Adrenal gland (tissue), 5 donors: ENCODE results near the gene C5orf47.

Experiments used
- POLR2A ChIP-seq, 2 donors: fragments of 450-650 bp; IDR thresholded peaks; one replicate each; pipeline ENCODE4 v1.6.1; 2017; ENCODE audit warnings: antibody characterized with exemption in 2 of 2, mild to moderate bottlenecking in 2 of 2, moderate library complexity in 1 of 2
- TF ChIP-seq, protein P1 (sequence below), 6 experiments: fragments of 450-650 bp in 4 of 6; fragments of 200-600 bp in 2 of 6; sonication (generic) in 1 of 6; IDR thresholded peaks; 1 replicate in 5 of 6; 2 replicates in 1 of 6; pipeline versions ENCODE4 v1.5.1 to v1.8.0; 2016 to 2021; ENCODE audit warnings: antibody characterized with exemption in 6 of 6, mild to moderate bottlenecking in 2 of 6, moderate library complexity in 1 of 6
- donor health status: DM: no; HTN: no; CAD: no.

- TF ChIP-seq, protein P1, sequence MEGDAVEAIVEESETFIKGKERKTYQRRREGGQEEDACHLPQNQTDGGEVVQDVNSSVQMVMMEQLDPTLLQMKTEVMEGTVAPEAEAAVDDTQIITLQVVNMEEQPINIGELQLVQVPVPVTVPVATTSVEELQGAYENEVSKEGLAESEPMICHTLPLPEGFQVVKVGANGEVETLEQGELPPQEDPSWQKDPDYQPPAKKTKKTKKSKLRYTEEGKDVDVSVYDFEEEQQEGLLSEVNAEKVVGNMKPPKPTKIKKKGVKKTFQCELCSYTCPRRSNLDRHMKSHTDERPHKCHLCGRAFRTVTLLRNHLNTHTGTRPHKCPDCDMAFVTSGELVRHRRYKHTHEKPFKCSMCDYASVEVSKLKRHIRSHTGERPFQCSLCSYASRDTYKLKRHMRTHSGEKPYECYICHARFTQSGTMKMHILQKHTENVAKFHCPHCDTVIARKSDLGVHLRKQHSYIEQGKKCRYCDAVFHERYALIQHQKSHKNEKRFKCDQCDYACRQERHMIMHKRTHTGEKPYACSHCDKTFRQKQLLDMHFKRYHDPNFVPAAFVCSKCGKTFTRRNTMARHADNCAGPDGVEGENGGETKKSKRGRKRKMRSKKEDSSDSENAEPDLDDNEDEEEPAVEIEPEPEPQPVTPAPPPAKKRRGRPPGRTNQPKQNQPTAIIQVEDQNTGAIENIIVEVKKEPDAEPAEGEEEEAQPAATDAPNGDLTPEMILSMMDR (IDR thresholded peaks at IDR 0.05): no peak
- TF ChIP-seq POLR2A (IDR thresholded peaks at IDR 0.05): no peak
Observed at GRCh38 chr5:174011441-174011840, 22.5 kb downstream of the C5orf47 start.
